ENCODE results near the gene S100A13.
"Not testable (repeated sequence)": the region's sequence is repeated elsewhere in the genome, so short reads cannot be mapped to it uniquely, and the experiment has no call there.

GRCh38 chr1:153640213-153640612 lies 12.9 kb upstream of the S100A13 start:
- not testable (repeated sequence) for TF ChIP-seq CTCF, POLR2A (IDR thresholded peaks at IDR 0.05)

Measured in suprapubic skin (tissue), 3 donors.